Stomach (tissue), 9 donors: Measurements from ENCODE around the gene DLD. TPM values are rescaled to one million over a fixed set of nuclear protein-coding genes. Genes with fewer than 3 reads are reported as not detected.

Source experiments
- DNase-seq, 2 donors: peaks; one replicate each; pipeline versions ENCODE4 v3.0.0 to v3.0.0-alpha.2; 2013 to 2019
- H3K27ac ChIP-seq, 5 donors: fragments of 200-600 bp in 4 of 5; sonication (generic) in 4 of 5; one replicate each; pipeline ENCODE4 v1.5.1; 2013 to 2019; ENCODE audit warnings: mild to moderate bottlenecking in 1 of 5, moderate library complexity in 1 of 5
- H3K27me3 ChIP-seq, 3 donors: fragments of 200-600 bp; sonication (generic); one replicate each; pipeline ENCODE4 v1.5.1; 2017 to 2019; ENCODE audit warnings: mixed run types in 1 of 3
- H3K36me3 ChIP-seq, 4 donors: fragments of 200-600 bp; sonication (generic); 1 replicate in 3 of 4; 2 replicates in 1 of 4; pipeline ENCODE4 v1.5.1; 2016 to 2019
- H3K4me1 ChIP-seq, 4 donors: fragments of 200-600 bp; sonication (generic); one replicate each; pipeline ENCODE4 v1.5.1; 2016 to 2019
- H3K4me3 ChIP-seq, 4 donors: fragments of 200-600 bp; sonication (generic) in 3 of 4; one replicate each; pipeline ENCODE4 v1.5.1; 2016 to 2019; ENCODE audit warnings: mild to moderate bottlenecking in 1 of 4
- H3K9me3 ChIP-seq, 4 donors: fragments of 200-600 bp; sonication (generic); one replicate each; pipeline ENCODE4 v1.5.1; 2016 to 2019
- CTCF ChIP-seq, 7 experiments: fragments of 450-650 bp in 4 of 7; fragments of 200-600 bp in 3 of 7; sonication (generic) in 3 of 7; IDR thresholded peaks; one replicate each; pipeline ENCODE4 v1.5.1; 2016 to 2019; ENCODE audit warnings: antibody characterized with exemption in 7 of 7, control low read depth in 2 of 7, mild to moderate bottlenecking in 1 of 7
- EP300 ChIP-seq: sonication (generic); formaldehyde crosslinking; IDR thresholded peaks from one replicate; pipeline ENCODE4 v1.6.1; 2017; ENCODE audit warnings: antibody characterized with exemption
- POLR2A ChIP-seq, 4 donors: fragments of 450-650 bp; IDR thresholded peaks; one replicate each; pipeline ENCODE4 v1.6.1; 2016; ENCODE audit warnings: antibody characterized with exemption in 4 of 4, control low read depth in 2 of 4, mild to moderate bottlenecking in 1 of 4, moderate library complexity in 1 of 4
- POLR2AphosphoS5 ChIP-seq, 3 donors: sonication (generic); formaldehyde crosslinking; IDR thresholded peaks; one replicate each; pipeline ENCODE4 v1.6.1; 2016; ENCODE audit warnings: antibody characterized with exemption in 3 of 3
- WGBS, 5 donors: extraction: QIAGEN DNeasy Blood & Tissue Kit in 3 of 5; methylation state at CpG; one replicate each; pipeline versions ENCODE4 v1.1.5 to v1.1.7; 2013 to 2018; 5-methylcytosine and 5-hydroxymethylcytosine counted together
- intact Hi-C: fragments of 100-400 bp; cut with DNase I; formaldehyde crosslinking; loops from one replicate; pipeline ENCODE4 v1.15.1; 2023; ENCODE audit warnings: low total_unique reads
- polyA plus RNA-seq, 3 donors: library from polyadenylated mRNA; stranded (reverse); fragments of 200-250 nt; gene quantifications; one replicate each; pipeline ENCODE4 v1.2.3, GENCODE V29; 2013
- total RNA-seq, 5 donors: library from RNA; depleted of rRNA; stranded (reverse); fragments of >200 nt; gene quantifications; one replicate each; pipeline versions ENCODE4 v1.1.0 to v1.2.3, GENCODE V29; 2014 to 2016
- donor health status: healthy with polysubstance abuse.
- donor health status: Bipolar disorder and iron deficiency.
- donor health status: healthy.

DLD gene
- total and polyA plus RNA-seq, 8 donors: 24.6 to 173 (median 88.2) TPM

GRCh38 chr7:107902381-107902780, 11.4 kb downstream of the DLD start:
- peaks cover 26 to 59% (median 50%) of the 10 kb centered on the region in 4 donors for H3K36me3 ChIP-seq
- intact Hi-C loops: no loop called here

GRCh38 chr7:107907790-107908189, 16.8 kb downstream of the DLD start:
- WGBS, 5 donors: 83 to 100% (median 92%) methylated on average over 2 of the region's 2 CpGs
- intact Hi-C loops: no loop called here
- no peaks in the 10 kb centered on the region for H3K27me3 ChIP-seq
- H3K36me3 ChIP-seq: peaks cover 32 to 100% (median 96%) of the 10 kb centered on the region in 4 donors
- peak overlapping the region in 2 of 5 donors; percentile 12 to 43 for H3K27ac ChIP-seq
- peaks cover 0 to 7% (median 3%) of the 10 kb centered on the region in 4 donors for H3K4me1 ChIP-seq
- TF ChIP-seq POLR2AphosphoS5 (IDR thresholded peaks at IDR 0.05): no peak
- no peak overlapping the region for H3K4me3 ChIP-seq
- no peaks in the 10 kb centered on the region for H3K9me3 ChIP-seq
- DNase-seq: no peak

More at GRCh38 chr7:107902381-107902780, 11.4 kb downstream of the DLD start:
- no peak for DNase-seq
- Histone ChIP-seq H3K27ac (no peak overlapping the region), H3K4me3 (no peak overlapping the region), H3K9me3 (no peaks in the 10 kb centered on the region), H3K4me1 (peaks cover 6 to 58% (median 28%) of the 10 kb centered on the region in 4 donors), H3K27me3 (no peaks in the 10 kb centered on the region)
- TF ChIP-seq POLR2A (IDR thresholded peaks at IDR 0.05): no peak
- no peak for TF ChIP-seq POLR2AphosphoS5 (IDR thresholded peaks at IDR 0.05)
- TF ChIP-seq CTCF (IDR thresholded peaks at IDR 0.05): no peak

- intact Hi-C loops: no loop called here
- no peak for DNase-seq
- peaks cover 18 to 86% (median 82%) of the 10 kb centered on the region in 4 donors for H3K36me3 ChIP-seq
- H3K27me3 ChIP-seq: no peaks in the 10 kb centered on the region
- WGBS, 5 donors: 85 to 95% (median 88%) methylated on average over 1 of the region's 1 CpG
- H3K4me3 ChIP-seq: no peak overlapping the region
- H3K9me3 ChIP-seq: no peaks in the 10 kb centered on the region
- peaks cover 0 to 16% (median 6%) of the 10 kb centered on the region in 4 donors for H3K4me1 ChIP-seq
- no peak overlapping the region for H3K27ac ChIP-seq
- TF ChIP-seq CTCF (IDR thresholded peaks at IDR 0.05): no peak
- TF ChIP-seq POLR2AphosphoS5 (IDR thresholded peaks at IDR 0.05): no peak
- no peak for TF ChIP-seq EP300
- no peak for TF ChIP-seq POLR2A (IDR thresholded peaks at IDR 0.05)
Measured at GRCh38 chr7:107909445-107909844, 18.5 kb downstream of the DLD start.

GRCh38 chr7:107911981-107912380, 21.0 kb downstream of the DLD start:
- intact Hi-C loops: no loop called here
- peaks cover 11 to 76% (median 71%) of the 10 kb centered on the region in 4 donors for H3K36me3 ChIP-seq

More at GRCh38 chr7:107911981-107912380, 21.0 kb downstream of the DLD start:
- H3K9me3 ChIP-seq: no peaks in the 10 kb centered on the region
- peaks cover 0 to 36% (median 8%) of the 10 kb centered on the region in 4 donors for H3K4me1 ChIP-seq
- 63 to 98% (median 96%) methylated on average over 2 of the region's 2 CpGs for WGBS, 5 donors
- no peak overlapping the region for H3K27ac ChIP-seq
- TF ChIP-seq POLR2AphosphoS5 (IDR thresholded peaks at IDR 0.05) (no peak), EP300 (no peak), POLR2A (IDR thresholded peaks at IDR 0.05) (no peak), CTCF (IDR thresholded peaks at IDR 0.05) (no peak)
- H3K4me3 ChIP-seq: no peak overlapping the region
- no peak for DNase-seq
- no peaks in the 10 kb centered on the region for H3K27me3 ChIP-seq
